ENCODE results near the gene PPP3CA. TPM values are rescaled to one million over a fixed set of nuclear protein-coding genes. Genes with fewer than 3 reads are reported as not detected.

The PPP3CA gene
- total and polyA plus RNA-seq, 2 of the 13 experiments (the other 11 are each of a cell fraction or from before 2014, with no cell fraction given): 4.8 to 13.2 TPM

GRCh38 chr4:100982345-100982744, 365.0 kb downstream of the PPP3CA start:
- Histone ChIP-seq H3K4me1 (ENCODE audit: insufficient read depth, low read length) (peaks cover 12% of the 10 kb centered on the region; the same call in 1 of the 2 replicates), H3K4me3 (replicated peaks in 1 of 3; ENCODE audit: insufficient read depth in 1 of 3, low read depth in 2 of 3, low read length in 3 of 3) (no peak overlapping the region), H3K36me3 (replicated peaks in 1 of 2; ENCODE audit: control insufficient read depth in 1 of 2, insufficient read depth in 2 of 2, low read length in 2 of 2) (no peaks in the 10 kb centered on the region), H3K4me2 (ENCODE audit: low read depth, low read length) (no peak overlapping the region), H3K27me3 (ENCODE audit: control insufficient read depth in 1 of 2, insufficient read depth in 2 of 2, low read length in 2 of 2) (no peaks in the 10 kb centered on the region; a peak in 3 of 5 replicates), H3K79me2 (ENCODE audit: insufficient read depth, low read length) (no peaks in the 10 kb centered on the region), H3K9me3 (ENCODE audit: low read length) (no peaks in the 10 kb centered on the region), H3K27ac (ENCODE audit: extremely low read length, insufficient read depth, low read length) (no peak overlapping the region), H2AFZ (ENCODE audit: low read length) (no peak overlapping the region), H3K9ac (ENCODE audit: insufficient read depth, low read depth, low read length) (no peak overlapping the region), H4K20me1 (ENCODE audit: insufficient read depth, low read length) (no peaks in the 10 kb centered on the region)
- no peak for TF ChIP-seq ZSCAN9 (CRISPR knock-in tag; IDR thresholded peaks at IDR 0.05; ENCODE audit: borderline replicate concordance)
- TF ChIP-seq, protein P1, sequence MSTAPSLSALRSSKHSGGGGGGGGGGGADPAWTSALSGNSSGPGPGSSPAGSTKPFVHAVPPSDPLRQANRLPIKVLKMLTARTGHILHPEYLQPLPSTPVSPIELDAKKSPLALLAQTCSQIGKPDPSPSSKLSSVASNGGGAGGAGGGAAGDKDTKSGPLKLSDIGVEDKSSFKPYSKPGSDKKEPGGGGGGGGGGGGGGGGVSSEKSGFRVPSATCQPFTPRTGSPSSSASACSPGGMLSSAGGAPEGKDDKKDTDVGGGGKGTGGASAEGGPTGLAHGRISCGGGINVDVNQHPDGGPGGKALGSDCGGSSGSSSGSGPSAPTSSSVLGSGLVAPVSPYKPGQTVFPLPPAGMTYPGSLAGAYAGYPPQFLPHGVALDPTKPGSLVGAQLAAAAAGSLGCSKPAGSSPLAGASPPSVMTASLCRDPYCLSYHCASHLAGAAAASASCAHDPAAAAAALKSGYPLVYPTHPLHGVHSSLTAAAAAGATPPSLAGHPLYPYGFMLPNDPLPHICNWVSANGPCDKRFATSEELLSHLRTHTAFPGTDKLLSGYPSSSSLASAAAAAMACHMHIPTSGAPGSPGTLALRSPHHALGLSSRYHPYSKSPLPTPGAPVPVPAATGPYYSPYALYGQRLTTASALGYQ (CRISPR knock-in tag; IDR thresholded peaks at IDR 0.05): no peak
- TF ChIP-seq ZC3H13 (CRISPR knock-in tag; IDR thresholded peaks at IDR 0.05): no peak
- TF ChIP-seq ELF3 (CRISPR knock-in tag; IDR thresholded peaks at IDR 0.05): no peak
- no peak for TF ChIP-seq HHEX (CRISPR knock-in tag; IDR thresholded peaks at IDR 0.05)
- TF ChIP-seq CEBPB (IDR thresholded peaks at IDR 0.05; ENCODE audit: borderline replicate concordance, low read depth, low read length): no peak
- TF ChIP-seq GLI4 (CRISPR knock-in tag; IDR thresholded peaks at IDR 0.05; ENCODE audit: borderline replicate concordance): no peak
- no peak for TF ChIP-seq ZNF879 (CRISPR knock-in tag; IDR thresholded peaks at IDR 0.05)
- TF ChIP-seq FIP1L1 (IDR thresholded peaks at IDR 0.05; ENCODE audit: borderline replicate concordance, insufficient read depth, low read depth, low read length): no peak
- TF ChIP-seq STAG1 (CRISPR knock-in tag; IDR thresholded peaks at IDR 0.05): no peak
- no peak for TF ChIP-seq ZNF501 (CRISPR knock-in tag; IDR thresholded peaks at IDR 0.05)
- no peak for TF ChIP-seq GPN1 (CRISPR knock-in tag; IDR thresholded peaks at IDR 0.05; ENCODE audit: borderline replicate concordance)
- TF ChIP-seq, protein P2, sequence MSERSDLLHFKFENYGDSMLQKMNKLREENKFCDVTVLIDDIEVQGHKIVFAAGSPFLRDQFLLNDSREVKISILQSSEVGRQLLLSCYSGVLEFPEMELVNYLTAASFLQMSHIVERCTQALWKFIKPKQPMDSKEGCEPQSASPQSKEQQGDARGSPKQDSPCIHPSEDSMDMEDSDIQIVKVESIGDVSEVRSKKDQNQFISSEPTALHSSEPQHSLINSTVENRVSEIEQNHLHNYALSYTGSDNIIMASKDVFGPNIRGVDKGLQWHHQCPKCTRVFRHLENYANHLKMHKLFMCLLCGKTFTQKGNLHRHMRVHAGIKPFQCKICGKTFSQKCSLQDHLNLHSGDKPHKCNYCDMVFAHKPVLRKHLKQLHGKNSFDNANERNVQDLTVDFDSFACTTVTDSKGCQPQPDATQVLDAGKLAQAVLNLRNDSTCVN (CRISPR knock-in tag; IDR thresholded peaks at IDR 0.05; ENCODE audit: borderline replicate concordance): no peak
- no peak for TF ChIP-seq ZNF138 (CRISPR knock-in tag; IDR thresholded peaks at IDR 0.05; ENCODE audit: low read depth)
- no peak for TF ChIP-seq SALL2 (CRISPR knock-in tag; IDR thresholded peaks at IDR 0.05)
- TF ChIP-seq, protein P3, sequence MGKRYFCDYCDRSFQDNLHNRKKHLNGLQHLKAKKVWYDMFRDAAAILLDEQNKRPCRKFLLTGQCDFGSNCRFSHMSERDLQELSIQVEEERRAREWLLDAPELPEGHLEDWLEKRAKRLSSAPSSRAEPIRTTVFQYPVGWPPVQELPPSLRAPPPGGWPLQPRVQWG (CRISPR knock-in tag; IDR thresholded peaks at IDR 0.05; ENCODE audit: borderline replicate concordance, low read depth): no peak
- TF ChIP-seq ZNF274 (CRISPR knock-in tag; IDR thresholded peaks at IDR 0.05): no peak
- no peak for TF ChIP-seq SOX13 (IDR thresholded peaks at IDR 0.05)
- TF ChIP-seq SOX13 (CRISPR knock-in tag; conservative IDR thresholded peaks at IDR 0.05 in 1 of 2, IDR thresholded peaks at IDR 0.05 in 1 of 2): no peak
- no TSS peak for BruUV-seq (replicated peaks)
- POLR2A ChIA-PET: no interaction called here
- ATAC-seq (no peak), FAIRE-seq (no peak), DNase-seq (ENCODE audit: low spot score) (no peak)
- intact Hi-C loops (cut with micrococcal nuclease; ENCODE audit: unreplicated experiment): no loop called here
- CTCF ChIA-PET (ENCODE audit: low intra/inter-chr PET ratio, low total read pairs): no interaction called here
- in situ Hi-C loops (cut with HindIII; ENCODE audit: extremely low pct_ligation_motif_present, low pct_unique_long_range_greater_than_20kb): no loop called here
- WGBS (ENCODE audit: low lambda C conversion rate): 0% methylated on average over 3 of the region's 3 CpGs
